NCI-H1092 (cell line): ENCODE measurements around the gene NR4A3.

Experiments used
- DNase-seq: peaks from one replicate; lab custom pipeline; 2025; lab: John Stamatoyannopoulos, UW

NR4A3 gene

GRCh38 chr9:99878651-99879050, 57.0 kb downstream of the NR4A3 start:
- no peak for DNase-seq

GRCh38 chr9:99881769-99882168, 60.1 kb downstream of the NR4A3 start:
- DNase-seq: no peak

GRCh38 chr9:99885747-99886146, 64.1 kb downstream of the NR4A3 start:
- DNase-seq: no peak

GRCh38 chr9:99889120-99889519, 67.4 kb downstream of the NR4A3 start:
- no peak for DNase-seq

- DNase-seq: no peak
These were observed 73.1 kb downstream of the NR4A3 start for GRCh38 chr9:99894826-99895225.

- DNase-seq: no peak
These were observed 73.8 kb downstream of the NR4A3 start for GRCh38 chr9:99895510-99895909.

GRCh38 chr9:99896119-99896518, 74.4 kb downstream of the NR4A3 start:
- DNase-seq: no peak

GRCh38 chr9:99903393-99903792, 81.7 kb downstream of the NR4A3 start:
- DNase-seq: no peak

- no peak for DNase-seq
These were observed 84.2 kb downstream of the NR4A3 start for GRCh38 chr9:99905833-99906402.

GRCh38 chr9:99906403-99907207, 84.9 kb downstream of the NR4A3 start, which contains the start of gene STX17:
TSS of gene STX17 (plus strand) at chr9:99906654. CDS start at chr9:99915240, 8,586 bp downstream.
- DNase-seq: peak; percentile 81

- no peak for DNase-seq
These were observed 85.5 kb downstream of the NR4A3 start for GRCh38 chr9:99907208-99907532.

- no peak for DNase-seq
These were observed 89.9 kb downstream of the NR4A3 start for GRCh38 chr9:99911600-99911999.
